Activated T-cell treated with anti-CD3 and anti-CD28 coated beads, Interleukin-2, amount 50 U/mL, for 72 hours (primary cell): ENCODE measurements around the gene TFEB. TPM values are rescaled to one million over a fixed set of nuclear protein-coding genes. Genes with fewer than 3 reads are reported as not detected.

Experiments used
- ATAC-seq, 2 donors: fragments of 150-1000 bp; cut with Tn5 transposase; replicated peaks in 1 of 2; 2 replicates each; pipeline ENCODE4 v1.10.0; 2021; ENCODE audit warnings: moderate library complexity in 2 of 2, mild to moderate bottlenecking in 1 of 2
- DNase-seq, 2 donors: peaks; one replicate each; pipeline ENCODE4 v3.0.0; 2021 to 2022; ENCODE audit warnings: mixed read lengths in 1 of 2
- H3K27ac Mint-ChIP-seq: one replicate; pipeline ENCODE4 v1.8.0; 2022; ENCODE audit warnings: mild to moderate bottlenecking, moderate library complexity, mixed read lengths
- H3K27me3 Mint-ChIP-seq: one replicate; pipeline ENCODE4 v1.8.0; 2022; ENCODE audit warnings: low read depth, mixed read lengths
- H3K36me3 Mint-ChIP-seq, 2 donors: one replicate each; pipeline ENCODE4 v1.8.0; 2022; ENCODE audit warnings: mixed read lengths in 2 of 2, mild to moderate bottlenecking in 1 of 2; ENCODE audit not compliant: insufficient read depth in 2 of 2
- H3K4me1 Mint-ChIP-seq: one replicate; pipeline ENCODE4 v1.8.0; 2022; ENCODE audit warnings: low read depth, mixed read lengths
- H3K4me3 Mint-ChIP-seq, 2 donors: one replicate each; pipeline ENCODE4 v1.8.0; 2022; ENCODE audit warnings: mild to moderate bottlenecking in 2 of 2, mixed read lengths in 2 of 2, moderate library complexity in 2 of 2
- H3K9me3 Mint-ChIP-seq, 2 donors: one replicate each; pipeline ENCODE4 v1.8.0; 2022; ENCODE audit warnings: mixed read lengths in 2 of 2
- total RNA-seq, 2 donors: library from RNA; stranded (reverse); gene quantifications; one replicate each; pipeline ENCODE4 v1.2.3, GENCODE V29; 2022

Gene TFEB
- total RNA-seq, 2 donors from 2014 or later, result 15.3 to 17.5 TPM

- Mint-ChIP-seq H3K4me1 (peaks cover 12% of the 10 kb centered on the region), H3K27me3 (no peaks in the 10 kb centered on the region), H3K36me3 (no peaks in the 10 kb centered on the region), H3K4me3 (no peak overlapping the region), H3K9me3 (no peaks in the 10 kb centered on the region), H3K27ac (no peak overlapping the region)
- ATAC-seq, result no peak
- no peak for DNase-seq
These were observed 47.8 kb downstream of the TFEB start for GRCh38 chr6:41687501-41688175.

- H3K36me3 Mint-ChIP-seq, result no peaks in the 10 kb centered on the region
- H3K27ac Mint-ChIP-seq, result no peak overlapping the region
- ATAC-seq (no peak), DNase-seq (no peak)
- no peaks in the 10 kb centered on the region for H3K27me3 Mint-ChIP-seq
- H3K9me3 Mint-ChIP-seq, result no peaks in the 10 kb centered on the region
- no peak overlapping the region for H3K4me3 Mint-ChIP-seq
- H3K4me1 Mint-ChIP-seq, result peaks cover 18% of the 10 kb centered on the region
These were observed 49.6 kb downstream of the TFEB start for GRCh38 chr6:41685641-41686380.

- DNase-seq, result no peak
- H3K27me3 Mint-ChIP-seq, result no peaks in the 10 kb centered on the region
- H3K4me1 Mint-ChIP-seq, result peaks cover 18% of the 10 kb centered on the region
- no peaks in the 10 kb centered on the region for H3K36me3 Mint-ChIP-seq
- no peak overlapping the region for H3K27ac Mint-ChIP-seq
- no peak overlapping the region for H3K4me3 Mint-ChIP-seq
- no peak for ATAC-seq
- no peaks in the 10 kb centered on the region for H3K9me3 Mint-ChIP-seq
These were observed 50.9 kb downstream of the TFEB start for GRCh38 chr6:41684311-41685180.

GRCh38 chr6:41683523-41684310, 51.7 kb downstream of the TFEB start:
- ATAC-seq (peak; percentile 90 to 94), DNase-seq (peak; percentile 84 to 87)
- Mint-ChIP-seq H3K9me3 (no peaks in the 10 kb centered on the region), H3K4me3 (peak overlapping the region; percentile 83 to 87), H3K27me3 (no peaks in the 10 kb centered on the region), H3K36me3 (no peaks in the 10 kb centered on the region), H3K27ac (peak overlapping the region; percentile 92), H3K4me1 (peaks cover 18% of the 10 kb centered on the region)

GRCh38 chr6:41683273-41683522, 52.2 kb downstream of the TFEB start:
- Mint-ChIP-seq H3K27ac (peak overlapping the region; percentile 92), H3K4me3 (peak overlapping the region; percentile 83 to 87), H3K27me3 (no peaks in the 10 kb centered on the region), H3K4me1 (peaks cover 18% of the 10 kb centered on the region), H3K9me3 (no peaks in the 10 kb centered on the region), H3K36me3 (no peaks in the 10 kb centered on the region)
- DNase-seq, result no peak
- ATAC-seq, result peak; percentile 24 to 44

GRCh38 chr6:41682497-41683272, 52.7 kb downstream of the TFEB start:
- no peaks in the 10 kb centered on the region for H3K9me3 Mint-ChIP-seq
- H3K4me3 Mint-ChIP-seq, result peak overlapping the region; percentile 83 to 87
- no peaks in the 10 kb centered on the region for H3K36me3 Mint-ChIP-seq
- DNase-seq (peak in 1 of 2 donors; percentile 5), ATAC-seq (no peak)
- peak overlapping the region; percentile 80 for H3K27ac Mint-ChIP-seq
- no peaks in the 10 kb centered on the region for H3K27me3 Mint-ChIP-seq
- H3K4me1 Mint-ChIP-seq, result peaks cover 18% of the 10 kb centered on the region

GRCh38 chr6:41682056-41682477, 53.3 kb downstream of the TFEB start:
- H3K27me3 Mint-ChIP-seq, result no peaks in the 10 kb centered on the region
- ATAC-seq, result peak; percentile 73 to 77
- H3K27ac Mint-ChIP-seq, result peak overlapping the region; percentile 80
- H3K9me3 Mint-ChIP-seq, result no peaks in the 10 kb centered on the region
- peak; percentile 82 to 83 for DNase-seq
- peak overlapping the region; percentile 83 to 87 for H3K4me3 Mint-ChIP-seq
- no peaks in the 10 kb centered on the region for H3K36me3 Mint-ChIP-seq
- peaks cover 18% of the 10 kb centered on the region for H3K4me1 Mint-ChIP-seq

- DNase-seq (no peak), ATAC-seq (no peak)
- no peaks in the 10 kb centered on the region for H3K36me3 Mint-ChIP-seq
- H3K4me3 Mint-ChIP-seq, result no peak overlapping the region
- H3K9me3 Mint-ChIP-seq, result no peaks in the 10 kb centered on the region
- H3K27ac Mint-ChIP-seq, result no peak overlapping the region
- peaks cover 7% of the 10 kb centered on the region for H3K27me3 Mint-ChIP-seq
- H3K4me1 Mint-ChIP-seq, result peaks cover 18% of the 10 kb centered on the region
These were observed 55.0 kb downstream of the TFEB start for GRCh38 chr6:41680182-41680965.

GRCh38 chr6:41679696-41680095, 55.7 kb downstream of the TFEB start:
- Mint-ChIP-seq H3K27ac (no peak overlapping the region), H3K27me3 (peaks cover 7% of the 10 kb centered on the region), H3K4me3 (no peak overlapping the region), H3K36me3 (no peaks in the 10 kb centered on the region), H3K4me1 (peaks cover 18% of the 10 kb centered on the region), H3K9me3 (no peaks in the 10 kb centered on the region)
- no peak for ATAC-seq
- DNase-seq, result no peak

GRCh38 chr6:41678511-41679084, 56.8 kb downstream of the TFEB start:
- no peaks in the 10 kb centered on the region for H3K36me3 Mint-ChIP-seq
- H3K27me3 Mint-ChIP-seq, result peaks cover 7% of the 10 kb centered on the region
- DNase-seq, result no peak
- peaks cover 15% of the 10 kb centered on the region for H3K4me1 Mint-ChIP-seq
- ATAC-seq, result no peak
- no peak overlapping the region for H3K27ac Mint-ChIP-seq
- no peak overlapping the region for H3K4me3 Mint-ChIP-seq
- no peaks in the 10 kb centered on the region for H3K9me3 Mint-ChIP-seq

GRCh38 chr6:41677124-41677921, 58.1 kb downstream of the TFEB start:
- H3K27me3 Mint-ChIP-seq, result peaks cover 7% of the 10 kb centered on the region
- no peak overlapping the region for H3K27ac Mint-ChIP-seq
- peaks cover 3% of the 10 kb centered on the region for H3K4me1 Mint-ChIP-seq
- DNase-seq, result no peak
- no peaks in the 10 kb centered on the region for H3K36me3 Mint-ChIP-seq
- no peak overlapping the region for H3K4me3 Mint-ChIP-seq
- ATAC-seq, result no peak
- no peaks in the 10 kb centered on the region for H3K9me3 Mint-ChIP-seq
